ENCODE results near the gene ORAI1.

ORAI1 gene

DNA sequence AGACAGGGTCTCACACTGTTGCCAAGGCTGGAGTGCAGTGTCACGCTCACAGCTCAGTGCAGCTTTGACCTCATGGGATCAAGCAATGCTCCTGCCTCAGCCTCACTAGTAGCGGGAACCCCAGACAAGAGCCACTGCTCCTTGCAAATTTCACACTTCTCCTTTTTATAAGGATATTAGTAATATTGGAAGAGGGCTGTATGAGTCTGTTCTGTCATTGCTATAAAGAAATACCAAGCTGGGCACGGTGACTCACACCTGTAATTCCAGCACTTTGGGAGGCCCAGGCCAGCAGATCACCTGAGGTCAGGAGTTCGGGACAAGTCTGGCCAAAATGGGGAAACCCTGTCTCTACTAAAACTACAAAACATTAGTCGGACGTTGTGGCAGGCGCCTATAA, 12.9 kb upstream of the ORAI1 start:
- no peak for TF ChIP-seq CTCF (IDR thresholded peaks at IDR 0.05; ENCODE audit: extremely low read depth, missing control alignments)
- DNase-seq (ENCODE audit: low spot score), result no peak

GRCh38 chr12:121614872-121615467, 11.4 kb upstream of the ORAI1 start:
- no peak for DNase-seq (ENCODE audit: low spot score)
- no peak for TF ChIP-seq CTCF (IDR thresholded peaks at IDR 0.05; ENCODE audit: extremely low read depth, missing control alignments)

GRCh38 chr12:121618659-121619233, 7.6 kb upstream of the ORAI1 start:
- no peak for DNase-seq (ENCODE audit: low spot score)
- no peak for TF ChIP-seq CTCF (IDR thresholded peaks at IDR 0.05; ENCODE audit: extremely low read depth, missing control alignments)

DNA sequence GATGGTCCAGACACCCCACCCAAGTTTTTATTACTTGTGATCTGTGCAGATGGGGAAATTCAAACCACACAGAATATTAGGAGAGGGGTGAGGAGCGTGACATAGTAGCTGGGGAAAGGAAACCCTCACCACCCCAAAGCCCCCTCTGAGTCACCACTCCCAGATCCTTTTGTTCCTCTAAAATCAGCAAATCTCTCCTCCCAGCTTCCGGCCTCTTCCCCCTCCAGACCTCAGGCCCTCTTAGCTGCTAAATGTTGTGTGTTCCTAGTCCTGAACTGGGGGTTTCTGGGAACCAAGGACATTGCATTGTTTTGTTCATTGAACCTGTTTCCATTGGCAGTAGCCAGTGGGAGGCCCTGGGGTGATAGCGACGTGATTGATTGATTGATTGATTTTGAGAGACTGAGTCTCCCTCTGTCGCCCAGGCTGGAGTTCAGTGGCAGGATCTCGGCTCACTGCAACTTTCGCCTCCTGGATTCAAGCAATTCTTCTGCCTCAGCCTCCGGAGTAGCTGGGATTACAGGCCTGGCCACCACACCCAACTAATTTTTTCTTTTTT, 5.9 kb upstream of the ORAI1 start:
- DNase-seq (ENCODE audit: low spot score), result no peak
- no peak for TF ChIP-seq CTCF (IDR thresholded peaks at IDR 0.05; ENCODE audit: extremely low read depth, missing control alignments)

GRCh38 chr12:121626853-121627640, 717 bp downstream of the ORAI1 start:
- DNase-seq (ENCODE audit: low spot score), result peak; percentile 83
- peak; percentile 9 for TF ChIP-seq CTCF (IDR thresholded peaks at IDR 0.05; ENCODE audit: extremely low read depth, missing control alignments)

- no peak for TF ChIP-seq CTCF (IDR thresholded peaks at IDR 0.05; ENCODE audit: extremely low read depth, missing control alignments)
Measured at GRCh38 chr12:121628037-121628436, 1.7 kb downstream of the ORAI1 start.

GRCh38 chr12:121628536-121628935, 2.2 kb downstream of the ORAI1 start:
- peak; percentile 47 for DNase-seq (ENCODE audit: low spot score)
- TF ChIP-seq CTCF (IDR thresholded peaks at IDR 0.05; ENCODE audit: extremely low read depth, missing control alignments), result no peak

More at GRCh38 chr12:121628037-121628436, 1.7 kb downstream of the ORAI1 start:
- DNase-seq (ENCODE audit: low spot score), result peak; percentile 47
